HG03460 (cell line): ENCODE results near the gene EFCAB13.
"Not testable (repeated sequence)": the region's sequence is repeated elsewhere in the genome, so short reads cannot be mapped to it uniquely, and the experiment has no call there.

Experiments
- ATAC-seq: cut with Tn5 transposase; IDR thresholded peaks from one replicate; pipeline ENCODE4 v1.9.1; 2021; ENCODE audit not compliant: unreplicated experiment

The EFCAB13 gene

GRCh38 chr17:47324224-47325020, 667 bp downstream of the EFCAB13 start:
- ATAC-seq, result peak; percentile 55

- no peak for ATAC-seq
These were observed 1.4 kb downstream of the EFCAB13 start for GRCh38 chr17:47325176-47325575.

- no peak for ATAC-seq
These were observed 6.8 kb downstream of the EFCAB13 start for GRCh38 chr17:47330548-47330947.

- no peak for ATAC-seq
These were observed 8.5 kb downstream of the EFCAB13 start for GRCh38 chr17:47332287-47332686.

- ATAC-seq, result no peak
These were observed 11.6 kb downstream of the EFCAB13 start for GRCh38 chr17:47335101-47335936.

GRCh38 chr17:47338026-47338425, 14.3 kb downstream of the EFCAB13 start:
- ATAC-seq, result no peak

GRCh38 chr17:47352848-47353247, 29.1 kb downstream of the EFCAB13 start:
- ATAC-seq, result no peak

GRCh38 chr17:47358652-47359051, 34.9 kb downstream of the EFCAB13 start:
- no peak for ATAC-seq

- ATAC-seq, result no peak
These were observed 39.4 kb downstream of the EFCAB13 start for GRCh38 chr17:47363171-47363570.

GRCh38 chr17:47367257-47367656, 43.5 kb downstream of the EFCAB13 start:
- no peak for ATAC-seq

GRCh38 chr17:47368262-47368661, 44.5 kb downstream of the EFCAB13 start:
- no peak for ATAC-seq

GRCh38 chr17:47370899-47371298, 47.1 kb downstream of the EFCAB13 start:
- not testable (repeated sequence) for ATAC-seq

GRCh38 chr17:47373002-47373401, 49.2 kb downstream of the EFCAB13 start:
- ATAC-seq, result no peak

- no peak for ATAC-seq
These were observed 52.5 kb downstream of the EFCAB13 start for GRCh38 chr17:47376247-47376646.

GRCh38 chr17:47388825-47389224, 65.1 kb downstream of the EFCAB13 start:
- no peak for ATAC-seq

GRCh38 chr17:47397532-47398128, 73.9 kb downstream of the EFCAB13 start:
- not testable (repeated sequence) for ATAC-seq

GRCh38 chr17:47400333-47400732, 76.6 kb downstream of the EFCAB13 start:
- ATAC-seq, result no peak

- ATAC-seq, result no peak
These were observed 77.3 kb downstream of the EFCAB13 start for GRCh38 chr17:47401100-47401499.

GRCh38 chr17:47404006-47404405, 80.3 kb downstream of the EFCAB13 start:
- no peak for ATAC-seq

- no peak for ATAC-seq
These were observed 81.1 kb downstream of the EFCAB13 start for GRCh38 chr17:47404875-47405274.

GRCh38 chr17:47413872-47414271, 90.1 kb downstream of the EFCAB13 start:
- ATAC-seq, result no peak

GRCh38 chr17:47414612-47415011, 90.9 kb downstream of the EFCAB13 start:
- no peak for ATAC-seq
